ENCODE measurements around the gene SLC44A3. TPM values are rescaled to one million over a fixed set of nuclear protein-coding genes. Genes with fewer than 3 reads are reported as not detected.

Gene SLC44A3
- polyA plus RNA-seq, 3 donors = not detected

DNA sequence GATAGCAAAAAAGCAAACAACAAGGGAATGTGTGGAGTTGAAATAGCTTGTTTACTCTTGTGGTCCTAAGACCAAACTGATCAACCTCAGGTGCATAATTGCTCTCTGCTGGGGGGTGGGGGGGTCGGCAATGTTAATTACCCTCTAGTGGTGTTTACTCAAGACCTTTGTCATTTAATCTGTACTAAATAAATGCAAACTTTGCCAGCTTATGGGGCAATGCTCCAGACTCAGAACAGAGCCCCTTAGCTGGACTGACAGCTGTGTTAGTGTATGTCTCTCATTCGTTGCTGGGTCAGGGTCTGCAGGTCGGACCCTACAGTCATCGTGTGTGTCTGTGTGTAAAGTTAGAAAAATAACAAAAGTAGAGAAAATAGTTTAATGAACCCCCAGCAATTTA is 7.2 kb upstream of the SLC44A3 start:
- no peak overlapping the region for H3K4me3 ChIP-seq (replicated peaks in 1 of 3; ENCODE audit: low read depth in 2 of 3, low read length in 3 of 3)
- no peak overlapping the region for H2AFZ ChIP-seq (ENCODE audit: insufficient read depth, low read depth, low read length, poor library complexity, severe bottlenecking)
- DNase-seq = no peak
- TF ChIP-seq, protein P1, sequence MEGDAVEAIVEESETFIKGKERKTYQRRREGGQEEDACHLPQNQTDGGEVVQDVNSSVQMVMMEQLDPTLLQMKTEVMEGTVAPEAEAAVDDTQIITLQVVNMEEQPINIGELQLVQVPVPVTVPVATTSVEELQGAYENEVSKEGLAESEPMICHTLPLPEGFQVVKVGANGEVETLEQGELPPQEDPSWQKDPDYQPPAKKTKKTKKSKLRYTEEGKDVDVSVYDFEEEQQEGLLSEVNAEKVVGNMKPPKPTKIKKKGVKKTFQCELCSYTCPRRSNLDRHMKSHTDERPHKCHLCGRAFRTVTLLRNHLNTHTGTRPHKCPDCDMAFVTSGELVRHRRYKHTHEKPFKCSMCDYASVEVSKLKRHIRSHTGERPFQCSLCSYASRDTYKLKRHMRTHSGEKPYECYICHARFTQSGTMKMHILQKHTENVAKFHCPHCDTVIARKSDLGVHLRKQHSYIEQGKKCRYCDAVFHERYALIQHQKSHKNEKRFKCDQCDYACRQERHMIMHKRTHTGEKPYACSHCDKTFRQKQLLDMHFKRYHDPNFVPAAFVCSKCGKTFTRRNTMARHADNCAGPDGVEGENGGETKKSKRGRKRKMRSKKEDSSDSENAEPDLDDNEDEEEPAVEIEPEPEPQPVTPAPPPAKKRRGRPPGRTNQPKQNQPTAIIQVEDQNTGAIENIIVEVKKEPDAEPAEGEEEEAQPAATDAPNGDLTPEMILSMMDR (IDR thresholded peaks at IDR 0.05) = no peak
- H3K4me1 ChIP-seq (ENCODE audit: control insufficient read depth in 1 of 2, insufficient read depth in 2 of 2, low read length in 2 of 2) = no peaks in the 10 kb centered on the region
- H3K79me2 ChIP-seq (ENCODE audit: insufficient read depth, low read length) = no peaks in the 10 kb centered on the region
- peaks cover 0 to 5% (median 3%) of the 10 kb centered on the region in 3 donors for H3K27me3 Mint-ChIP-seq (ENCODE audit: low read depth in 3 of 3)
- intact Hi-C loops (cut with micrococcal nuclease) = no loop called here
- peaks cover 0 to 8% of the 10 kb centered on the region in 2 donors for H3K9me3 ChIP-seq (replicated peaks in 1 of 2; ENCODE audit: control insufficient read depth in 1 of 2, insufficient read depth in 1 of 2, low read length in 2 of 2)
- no peak overlapping the region for H3K9ac ChIP-seq (ENCODE audit: insufficient read depth, low read length, poor library complexity, severe bottlenecking)
- H3K27me3 ChIP-seq (ENCODE audit: control insufficient read depth in 2 of 2, insufficient read depth in 2 of 2, low read length in 2 of 2) = peaks cover 0 to 7% of the 10 kb centered on the region in 2 donors
- no peak overlapping the region for H3K27ac ChIP-seq (ENCODE audit: low read depth in 1 of 2, low read length in 2 of 2)
- H3K27ac Mint-ChIP-seq = no peak overlapping the region
- H3K4me2 ChIP-seq (replicated peaks; ENCODE audit: extremely low read depth, low read length, poor library complexity, severe bottlenecking) = no peak overlapping the region
- H3K4me3 Mint-ChIP-seq = no peak overlapping the region
- peaks cover 10 to 32% (median 17%) of the 10 kb centered on the region in 7 donors for H3K9me3 Mint-ChIP-seq
- H4K20me1 ChIP-seq (ENCODE audit: insufficient read depth, low read length) = no peaks in the 10 kb centered on the region
- H3K4me1 Mint-ChIP-seq = no peaks in the 10 kb centered on the region
- no CpG with 5 or more reads among the region's 4 CpGs for WGBS (ENCODE audit: insufficient coverage)
- no peaks in the 10 kb centered on the region for H3K36me3 Mint-ChIP-seq
- no peaks in the 10 kb centered on the region for H3K36me3 ChIP-seq (replicated peaks in 1 of 2; ENCODE audit: control insufficient read depth in 1 of 2, insufficient read depth in 2 of 2, low read length in 2 of 2)

DNA sequence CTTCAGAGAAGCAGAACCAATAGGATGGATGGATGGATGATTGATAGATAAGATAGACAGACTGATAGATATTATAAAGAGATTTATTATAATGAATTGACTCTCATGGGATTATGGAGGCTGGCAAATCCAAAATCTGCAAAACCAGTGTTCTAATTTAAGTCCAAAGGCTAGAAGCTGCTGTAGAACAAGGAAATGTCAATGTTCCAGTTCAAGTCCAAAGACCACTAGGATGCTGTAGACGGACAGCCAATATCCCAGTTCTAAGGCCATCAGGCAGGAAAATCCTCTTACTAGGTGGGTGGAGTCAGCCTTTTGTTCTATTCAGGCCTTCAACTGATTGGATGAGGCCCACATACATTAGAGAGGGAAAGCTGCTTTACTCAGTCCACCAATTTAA is 4.1 kb upstream of the SLC44A3 start:
- H3K9me3 Mint-ChIP-seq = peaks cover 10 to 37% (median 20%) of the 10 kb centered on the region in 7 donors
- WGBS (ENCODE audit: insufficient coverage) = no CpG with 5 or more reads among the region's 1 CpG
- peaks cover 19 to 25% (median 23%) of the 10 kb centered on the region in 3 donors for H3K27me3 Mint-ChIP-seq (ENCODE audit: low read depth in 3 of 3)
- peaks cover 9 to 12% of the 10 kb centered on the region in 2 donors for H3K4me1 ChIP-seq (ENCODE audit: control insufficient read depth in 1 of 2, insufficient read depth in 2 of 2, low read length in 2 of 2)
- H3K79me2 ChIP-seq (ENCODE audit: insufficient read depth, low read length) = no peaks in the 10 kb centered on the region
- H4K20me1 ChIP-seq (ENCODE audit: insufficient read depth, low read length) = no peaks in the 10 kb centered on the region
- no peak overlapping the region for H3K27ac Mint-ChIP-seq
- TF ChIP-seq, protein P1 (IDR thresholded peaks at IDR 0.05) = no peak
- H3K4me3 Mint-ChIP-seq = no peak overlapping the region
- no peak overlapping the region for H3K27ac ChIP-seq (ENCODE audit: low read depth in 1 of 2, low read length in 2 of 2)
- H2AFZ ChIP-seq (ENCODE audit: insufficient read depth, low read depth, low read length, poor library complexity, severe bottlenecking) = no peak overlapping the region
- peaks cover 0 to 4% of the 10 kb centered on the region in 2 donors for H3K36me3 Mint-ChIP-seq
- H3K27me3 ChIP-seq (ENCODE audit: control insufficient read depth in 2 of 2, insufficient read depth in 2 of 2, low read length in 2 of 2) = peaks cover 26 to 30% of the 10 kb centered on the region in 2 donors
- no peak overlapping the region for H3K9ac ChIP-seq (ENCODE audit: insufficient read depth, low read length, poor library complexity, severe bottlenecking)
- H3K9me3 ChIP-seq (replicated peaks in 1 of 2; ENCODE audit: control insufficient read depth in 1 of 2, insufficient read depth in 1 of 2, low read length in 2 of 2) = peaks cover 0 to 16% of the 10 kb centered on the region in 2 donors
- no peak overlapping the region for H3K4me3 ChIP-seq (replicated peaks in 1 of 3; ENCODE audit: low read depth in 2 of 3, low read length in 3 of 3)
- intact Hi-C loops (cut with micrococcal nuclease) = no loop called here
- peaks cover 8% of the 10 kb centered on the region for H3K4me1 Mint-ChIP-seq
- H3K4me2 ChIP-seq (replicated peaks; ENCODE audit: extremely low read depth, low read length, poor library complexity, severe bottlenecking) = no peak overlapping the region
- DNase-seq = no peak
- H3K36me3 ChIP-seq (replicated peaks in 1 of 2; ENCODE audit: control insufficient read depth in 1 of 2, insufficient read depth in 2 of 2, low read length in 2 of 2) = no peaks in the 10 kb centered on the region
